ENCODE data around the gene CYTIP. TPM values are rescaled to one million over a fixed set of nuclear protein-coding genes. Genes with fewer than 3 reads are reported as not detected.

The CYTIP gene
- polyA plus RNA-seq, 1 donor from 2014 or later = not detected

GRCh38 chr2:157424374-157424773, 19.5 kb downstream of the CYTIP start:
- Histone ChIP-seq H4K20me1 (ENCODE audit: insufficient read depth) (no peaks in the 10 kb centered on the region), H3K27ac (ENCODE audit: low read length) (no peak overlapping the region), H2AFZ (ENCODE audit: low read depth, low read length) (no peak overlapping the region), H3K9me2 (ENCODE audit: insufficient read depth, low read length) (no peaks in the 10 kb centered on the region), H3K4me3 (ENCODE audit: low read length) (no peak overlapping the region), H3F3A (ENCODE audit: insufficient read depth, low read length, poor library complexity, severe bottlenecking) (no peaks in the 10 kb centered on the region), H3K9me3 (ENCODE audit: low read length) (peaks cover 5% of the 10 kb centered on the region), H3K4me2 (ENCODE audit: low read length) (no peak overlapping the region), H3K36me3 (ENCODE audit: insufficient read depth, low read length) (no peaks in the 10 kb centered on the region), H3K9ac (ENCODE audit: low read length) (no peak overlapping the region), H3K27me3 (ENCODE audit: insufficient read depth, low read depth, low read length) (no peaks in the 10 kb centered on the region), H3K79me2 (replicated peaks; ENCODE audit: insufficient read depth, low read length) (no peaks in the 10 kb centered on the region)
- no peak for TF ChIP-seq RAD21 (conservative IDR thresholded peaks at IDR 0.05)
- no peak for TF ChIP-seq SMC3 (conservative IDR thresholded peaks at IDR 0.05; ENCODE audit: poor library complexity)
- no peak for TF ChIP-seq REST (IDR thresholded peaks at IDR 0.05; ENCODE audit: borderline replicate concordance)
- TF ChIP-seq TAF1 (IDR thresholded peaks at IDR 0.05; ENCODE audit: low read depth) = no peak
- TF ChIP-seq CTCF (IDR thresholded peaks at IDR 0.05; ENCODE audit: poor library complexity, severe bottlenecking) = no peak
- TF ChIP-seq MXI1 (conservative IDR thresholded peaks at IDR 0.05; ENCODE audit: poor library complexity, severe bottlenecking) = no peak
- no peak for TF ChIP-seq EZH2 (IDR thresholded peaks at IDR 0.05; ENCODE audit: borderline replicate concordance, insufficient read depth, low read length, poor library complexity, severe bottlenecking)
- no peak for TF ChIP-seq POLR2AphosphoS5 (IDR thresholded peaks at IDR 0.05)
- TF ChIP-seq EP300 (conservative IDR thresholded peaks at IDR 0.05; ENCODE audit: poor library complexity, severe bottlenecking) = no peak

GRCh38 chr2:157421964-157422363, 21.9 kb downstream of the CYTIP start:
- Histone ChIP-seq H2AFZ (ENCODE audit: low read depth, low read length) (no peak overlapping the region), H3K79me2 (replicated peaks; ENCODE audit: insufficient read depth, low read length) (no peaks in the 10 kb centered on the region), H3K27me3 (ENCODE audit: insufficient read depth, low read depth, low read length) (no peaks in the 10 kb centered on the region), H3K9ac (ENCODE audit: low read length) (no peak overlapping the region), H3K9me2 (ENCODE audit: insufficient read depth, low read length) (no peaks in the 10 kb centered on the region), H3K4me3 (ENCODE audit: low read length) (no peak overlapping the region), H3F3A (ENCODE audit: insufficient read depth, low read length, poor library complexity, severe bottlenecking) (no peaks in the 10 kb centered on the region), H4K20me1 (ENCODE audit: insufficient read depth) (no peaks in the 10 kb centered on the region), H3K4me2 (ENCODE audit: low read length) (no peak overlapping the region), H3K36me3 (ENCODE audit: insufficient read depth, low read length) (no peaks in the 10 kb centered on the region), H3K27ac (ENCODE audit: low read length) (no peak overlapping the region), H3K9me3 (ENCODE audit: low read length) (peaks cover 5% of the 10 kb centered on the region)
- TF ChIP-seq SMC3 (conservative IDR thresholded peaks at IDR 0.05; ENCODE audit: poor library complexity) = no peak
- no peak for TF ChIP-seq TAF1 (IDR thresholded peaks at IDR 0.05; ENCODE audit: low read depth)
- TF ChIP-seq EP300 (conservative IDR thresholded peaks at IDR 0.05; ENCODE audit: poor library complexity, severe bottlenecking) = no peak
- TF ChIP-seq REST (IDR thresholded peaks at IDR 0.05; ENCODE audit: borderline replicate concordance) = no peak
- no peak for TF ChIP-seq CTCF (IDR thresholded peaks at IDR 0.05; ENCODE audit: poor library complexity, severe bottlenecking)
- TF ChIP-seq MXI1 (conservative IDR thresholded peaks at IDR 0.05; ENCODE audit: poor library complexity, severe bottlenecking) = no peak
- no peak for TF ChIP-seq POLR2AphosphoS5 (IDR thresholded peaks at IDR 0.05)
- no peak for TF ChIP-seq EZH2 (IDR thresholded peaks at IDR 0.05; ENCODE audit: borderline replicate concordance, insufficient read depth, low read length, poor library complexity, severe bottlenecking)
- TF ChIP-seq RAD21 (conservative IDR thresholded peaks at IDR 0.05) = no peak
